K562 (cell line): ENCODE measurements around the gene HTR4. TPM values are rescaled to one million over a fixed set of nuclear protein-coding genes. Genes with fewer than 3 reads are reported as not detected.

Experiments
- C11orf30 ChIP-seq: fragments of 450-650 bp; IDR thresholded peaks from 2 replicates; pipeline ENCODE4 v1.6.1; 2016; ENCODE audit warnings: low read depth, mild to moderate bottlenecking
- CBX5 ChIP-seq: IDR thresholded peaks from 2 replicates; pipeline ENCODE4 v1.6.1; 2014; ENCODE audit warnings: low read depth, borderline replicate concordance
- HOXB6 ChIP-seq: fragments of 250-450 bp; sonication (Bioruptor Pico); IDR thresholded peaks from 2 replicates; pipeline ENCODE4 v1.5.1; 2022; ENCODE audit warnings: mild to moderate bottlenecking, borderline replicate concordance
- NBN ChIP-seq: fragments of 450-650 bp; IDR thresholded peaks from 2 replicates; pipeline ENCODE4 v1.6.1; 2016; ENCODE audit warnings: low read depth, mild to moderate bottlenecking
- RBM34 ChIP-seq: fragments of 200-400 bp; formaldehyde crosslinking; IDR thresholded peaks from 2 replicates; pipeline ENCODE4 v1.6.1; 2018; ENCODE audit warnings: low read length, borderline replicate concordance; ENCODE audit not compliant: insufficient read depth
- TRIM28 ChIP-seq: fragments of 450-650 bp; IDR thresholded peaks from 2 replicates; pipeline ENCODE4 v1.6.1; 2017
- ZNF316 ChIP-seq: fragments of 450-650 bp; IDR thresholded peaks from 2 replicates; pipeline ENCODE4 v1.6.1; 2016
- polyA plus RNA-seq, 8 experiments: library from polyadenylated mRNA; depleted of rRNA in 4 of 8; stranded (reverse) in 5 of 8; unstranded in 3 of 8; fragments of >200 nt; fragmentation: Nextera tagmentation in 2 of 8; fragmentation: Illumina TruSeq in 1 of 8; extraction: Ambion mirVana in 2 of 8; extraction: Trizol in 1 of 8; gene quantifications; 2 replicates each; pipeline versions ENCODE4 v1.2.1 to v1.2.3, GENCODE V29; 2011 to 2014; ENCODE audit warnings: inconsistent platforms in 1 of 8, missing spikeins in 1 of 8
- total RNA-seq, 7 experiments: library from RNA; depleted of rRNA in 6 of 7; stranded (reverse); fragments of >200 nt in 6 of 7; fragmentation: Illumina TruSeq in 2 of 7; extraction: Trizol in 2 of 7; gene quantifications; 2 replicates each; pipeline versions ENCODE4 v1.2.1 to v1.2.3, GENCODE V29; 2011 to 2021; ENCODE audit warnings: low replicate concordance in 1 of 7
- TF ChIP-seq, protein P1 (sequence below), 2 experiments: IDR thresholded peaks in 1 of 2; conservative IDR thresholded peaks in 1 of 2; 2 replicates each; pipeline ENCODE4 v1.6.1; 2016; ENCODE audit warnings: low read depth in 2 of 2, mild to moderate bottlenecking in 1 of 2, missing compliant biosample characterization in 1 of 2, missing genetic modification characterization in 1 of 2, moderate library complexity in 1 of 2
- TF ChIP-seq, protein P2 (sequence below): fragments of 450-650 bp; IDR thresholded peaks from 2 replicates; pipeline ENCODE4 v1.6.1; 2017; ENCODE audit warnings: antibody characterized with exemption

HTR4 gene
- total and polyA plus RNA-seq, 9 of the 15 experiments (the other 6 are each of a cell fraction or from before 2014, with no cell fraction given) = 0.13 TPM; not detected in 8

DNA sequence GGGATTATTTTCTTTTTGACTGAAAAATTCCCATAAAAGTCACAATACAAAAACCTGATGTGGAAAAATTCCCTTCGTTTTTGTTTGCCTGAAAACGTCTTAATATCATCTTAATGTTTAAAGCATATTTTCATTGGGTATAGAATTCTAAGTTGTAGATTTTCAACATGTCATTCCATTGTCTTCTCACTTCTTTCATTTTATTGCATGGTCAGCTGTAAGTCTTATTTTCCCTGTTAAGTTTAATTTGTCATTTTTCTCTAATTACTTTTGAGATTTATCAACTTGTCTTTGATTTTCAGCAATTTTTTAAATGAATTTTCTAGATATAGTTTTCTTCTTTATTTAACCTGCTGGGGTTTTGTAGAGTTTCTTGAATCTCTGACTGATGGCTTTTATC lies 138.9 kb downstream of the HTR4 start (continued):
- TF ChIP-seq C11orf30 = 0 out of 2 replicates have a peak, but pooled peaks have one; percentile 47
- TF ChIP-seq ZNF316 = peak; percentile 87
- TF ChIP-seq, protein P1, sequence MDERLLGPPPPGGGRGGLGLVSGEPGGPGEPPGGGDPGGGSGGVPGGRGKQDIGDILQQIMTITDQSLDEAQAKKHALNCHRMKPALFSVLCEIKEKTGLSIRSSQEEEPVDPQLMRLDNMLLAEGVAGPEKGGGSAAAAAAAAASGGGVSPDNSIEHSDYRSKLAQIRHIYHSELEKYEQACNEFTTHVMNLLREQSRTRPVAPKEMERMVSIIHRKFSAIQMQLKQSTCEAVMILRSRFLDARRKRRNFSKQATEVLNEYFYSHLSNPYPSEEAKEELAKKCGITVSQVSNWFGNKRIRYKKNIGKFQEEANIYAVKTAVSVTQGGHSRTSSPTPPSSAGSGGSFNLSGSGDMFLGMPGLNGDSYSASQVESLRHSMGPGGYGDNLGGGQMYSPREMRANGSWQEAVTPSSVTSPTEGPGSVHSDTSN (CRISPR knock-in tag; IDR thresholded peaks at IDR 0.05; ENCODE audit: low read depth) = no peak
- TF ChIP-seq, protein P1 (tag; conservative IDR thresholded peaks at IDR 0.05; ENCODE audit: low read depth) = no peak
- peak; percentile 69; the same call in 1 of the 2 replicates for TF ChIP-seq TRIM28
- no peak for TF ChIP-seq NBN
- TF ChIP-seq, protein P2, sequence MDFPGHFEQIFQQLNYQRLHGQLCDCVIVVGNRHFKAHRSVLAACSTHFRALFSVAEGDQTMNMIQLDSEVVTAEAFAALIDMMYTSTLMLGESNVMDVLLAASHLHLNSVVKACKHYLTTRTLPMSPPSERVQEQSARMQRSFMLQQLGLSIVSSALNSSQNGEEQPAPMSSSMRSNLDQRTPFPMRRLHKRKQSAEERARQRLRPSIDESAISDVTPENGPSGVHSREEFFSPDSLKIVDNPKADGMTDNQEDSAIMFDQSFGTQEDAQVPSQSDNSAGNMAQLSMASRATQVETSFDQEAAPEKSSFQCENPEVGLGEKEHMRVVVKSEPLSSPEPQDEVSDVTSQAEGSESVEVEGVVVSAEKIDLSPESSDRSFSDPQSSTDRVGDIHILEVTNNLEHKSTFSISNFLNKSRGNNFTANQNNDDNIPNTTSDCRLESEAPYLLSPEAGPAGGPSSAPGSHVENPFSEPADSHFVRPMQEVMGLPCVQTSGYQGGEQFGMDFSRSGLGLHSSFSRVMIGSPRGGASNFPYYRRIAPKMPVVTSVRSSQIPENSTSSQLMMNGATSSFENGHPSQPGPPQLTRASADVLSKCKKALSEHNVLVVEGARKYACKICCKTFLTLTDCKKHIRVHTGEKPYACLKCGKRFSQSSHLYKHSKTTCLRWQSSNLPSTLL = no peak
- TF ChIP-seq CBX5 = 0 out of 2 replicates have a peak, but pooled peaks have one; percentile 44
- TF ChIP-seq RBM34 = no peak
- TF ChIP-seq HOXB6 = no peak
